CD4-positive, alpha-beta T cell (primary cell): ENCODE results near the gene ANKFN1. TPM values are rescaled to one million over a fixed set of nuclear protein-coding genes. Genes with fewer than 3 reads are reported as not detected.

Source experiments
- ATAC-seq: fragments of 200-7000 bp; cut with Tn5 transposase; one replicate; pipeline ENCODE4 v1.10.0; 2022; ENCODE audit warnings: mild to moderate bottlenecking; ENCODE audit not compliant: poor library complexity
- CTCF ChIA-PET: fragments of 350-600 bp; sonication (Branson Sonifier 250); formaldehyde crosslinking; loops from one replicate; lab custom pipeline; 2021; ENCODE audit warnings: antibody characterized with exemption, inconsistent platforms; lab: Charles Lee
- POLR2A ChIA-PET: fragments of 350-600 bp; sonication (Branson Sonifier 250); formaldehyde crosslinking; loops from one replicate; lab custom pipeline; 2021; ENCODE audit warnings: antibody characterized with exemption, inconsistent platforms; lab: Charles Lee
- DNase-seq, 14 experiments: peaks; one replicate each; pipeline ENCODE4 v3.0.0-alpha.2; 2013 to 2020; ENCODE audit warnings: mixed read lengths in 2 of 14
- H3K27ac ChIP-seq, 2 donors: one replicate each; pipeline versions ENCODE4 v1.5.1 to v1.7.0; 2013; ENCODE audit warnings: low read length in 2 of 2, low read depth in 1 of 2, mild to moderate bottlenecking in 1 of 2
- H3K27me3 ChIP-seq, 2 experiments: 1 replicate in 1 of 2; 2 replicates in 1 of 2; pipeline versions ENCODE4 v1.6.1 to v1.7.0; 2013; ENCODE audit warnings: low read length in 2 of 2, control low read depth in 1 of 2, mild to moderate bottlenecking in 1 of 2, moderate library complexity in 1 of 2; ENCODE audit not compliant: insufficient read depth in 2 of 2, control insufficient read depth in 1 of 2
- H3K36me3 ChIP-seq: one replicate; pipeline ENCODE4 v1.6.1; 2013; ENCODE audit warnings: low read length, control low read depth; ENCODE audit not compliant: insufficient read depth
- H3K4me1 ChIP-seq: one replicate; pipeline ENCODE4 v1.6.1; 2013; ENCODE audit warnings: low read length, control low read depth; ENCODE audit not compliant: insufficient read depth
- H3K4me3 ChIP-seq: one replicate; pipeline ENCODE4 v1.5.1; 2013; ENCODE audit warnings: mild to moderate bottlenecking, low read length, moderate library complexity
- H3K9me3 ChIP-seq, 2 experiments: 1 replicate in 1 of 2; 2 replicates in 1 of 2; pipeline versions ENCODE4 v1.6.1 to v1.7.0; 2013; ENCODE audit warnings: low read length in 2 of 2, mild to moderate bottlenecking in 2 of 2, control low read depth in 1 of 2, moderate library complexity in 1 of 2; ENCODE audit not compliant: control insufficient read depth in 1 of 2, insufficient read depth in 1 of 2
- H3K27ac Mint-ChIP-seq: one replicate; pipeline ENCODE4 v1.8.0; 2020; ENCODE audit warnings: mixed read lengths
- H3K27me3 Mint-ChIP-seq: one replicate; pipeline ENCODE4 v1.8.0; 2021; ENCODE audit warnings: mixed read lengths
- H3K36me3 Mint-ChIP-seq: one replicate; pipeline ENCODE4 v1.8.0; 2021; ENCODE audit warnings: low read depth, mixed read lengths
- H3K4me1 Mint-ChIP-seq: one replicate; pipeline ENCODE4 v1.8.0; 2021; ENCODE audit warnings: low read depth, mixed read lengths
- H3K4me3 Mint-ChIP-seq: one replicate; pipeline ENCODE4 v1.8.0; 2020; ENCODE audit warnings: mild to moderate bottlenecking, mixed read lengths
- H3K9me3 Mint-ChIP-seq: one replicate; pipeline ENCODE4 v1.8.0; 2020; ENCODE audit warnings: mixed read lengths
- intact Hi-C, 2 experiments: fragments of 100-400 bp; cut with DNase I in 1 of 2; cut with micrococcal nuclease in 1 of 2; formaldehyde crosslinking; loops; one replicate each; pipeline versions ENCODE4 v1.15.1 to v1.9.0; 2023 to 2025; cut with DNase I, micrococcal nuclease
- total RNA-seq, 174 experiments: library from RNA in 2 of 174; stranded (reverse) in 2 of 174; gene quantifications; one replicate each; pipeline ENCODE4 v1.2.3 and lab custom pipeline; 2021 to 2026
- TF ChIP-seq, protein P1 (sequence below): fragments of 200-600 bp; IDR thresholded peaks from one replicate; pipeline ENCODE4 v1.8.0; 2022; ENCODE audit warnings: antibody characterized with exemption, mild to moderate bottlenecking

Gene ANKFN1
- total RNA-seq, 2 experiments from 2014 or later, result not detected

DNA sequence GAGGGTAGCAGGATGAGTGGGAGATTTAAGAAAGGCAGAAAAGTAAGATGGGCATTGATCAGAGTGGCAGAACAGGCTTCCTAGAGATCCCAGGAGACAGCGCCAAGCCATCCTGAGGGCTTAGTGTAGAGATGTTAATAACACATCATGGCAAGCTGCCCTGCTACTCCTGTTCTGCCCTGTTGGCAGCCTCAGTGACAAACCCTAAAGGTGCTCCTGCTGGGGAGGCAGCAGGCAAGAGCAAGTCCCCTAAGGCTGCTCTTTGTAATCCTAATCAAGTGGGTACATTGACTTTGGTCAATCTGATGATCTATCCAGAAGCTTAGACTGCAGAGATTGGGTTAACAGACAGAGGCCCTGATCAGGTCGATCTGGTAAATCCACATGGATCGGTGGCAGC lies 16.3 kb downstream of the ANKFN1 start:
- H3K27ac Mint-ChIP-seq, result no peak overlapping the region
- H3K4me1 ChIP-seq, result no peaks in the 10 kb centered on the region

DNA sequence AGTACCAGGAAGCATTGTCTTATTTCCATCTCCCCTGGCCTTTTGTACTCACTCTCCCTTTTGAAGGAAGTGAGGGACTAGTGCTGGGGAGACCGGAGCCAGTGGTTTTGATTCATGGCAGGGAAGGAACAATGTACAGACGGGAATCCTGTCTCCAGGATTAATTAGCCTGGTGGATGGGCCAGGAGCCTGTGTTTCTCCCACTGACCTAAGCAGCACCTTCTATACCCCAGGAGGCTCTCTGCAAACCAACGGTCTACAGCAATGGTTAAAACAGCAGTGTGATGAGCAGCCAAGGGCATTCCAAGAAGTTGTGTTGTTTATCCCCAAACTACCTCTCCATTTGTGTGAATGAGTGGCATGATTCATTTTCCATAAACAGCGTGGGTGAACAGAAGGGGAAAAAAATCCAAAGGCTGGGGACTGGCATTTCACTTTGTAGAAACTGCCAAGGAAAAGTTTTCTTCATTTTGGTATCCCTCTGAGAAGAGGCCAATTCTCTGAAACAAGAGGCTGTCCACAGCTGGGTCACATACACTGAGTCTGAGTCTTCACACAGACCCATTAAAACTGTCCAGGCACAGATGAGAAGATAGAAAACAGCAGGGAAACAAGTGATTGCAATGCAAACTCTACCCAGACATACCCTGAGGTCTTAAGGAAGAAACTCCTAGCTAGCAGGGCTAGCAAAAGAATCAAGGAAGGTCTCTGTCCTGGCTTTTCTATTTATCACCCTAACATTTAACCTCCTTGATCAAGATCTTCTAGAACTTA lies 18.1 kb downstream of the ANKFN1 start:
- DNase-seq (no peak), ATAC-seq (no peak)
- Histone ChIP-seq H3K4me3 (no peak overlapping the region), H3K9me3 (no peaks in the 10 kb centered on the region), H3K27ac (no peak overlapping the region), H3K27me3 (no peaks in the 10 kb centered on the region), H3K4me1 (no peaks in the 10 kb centered on the region), H3K36me3 (no peaks in the 10 kb centered on the region)
- intact Hi-C loops, result no loop called here
- ChIA-PET CTCF (no interaction called here), POLR2A (no interaction called here)
- no peaks in the 10 kb centered on the region for H3K4me1 Mint-ChIP-seq
- TF ChIP-seq, protein P1, sequence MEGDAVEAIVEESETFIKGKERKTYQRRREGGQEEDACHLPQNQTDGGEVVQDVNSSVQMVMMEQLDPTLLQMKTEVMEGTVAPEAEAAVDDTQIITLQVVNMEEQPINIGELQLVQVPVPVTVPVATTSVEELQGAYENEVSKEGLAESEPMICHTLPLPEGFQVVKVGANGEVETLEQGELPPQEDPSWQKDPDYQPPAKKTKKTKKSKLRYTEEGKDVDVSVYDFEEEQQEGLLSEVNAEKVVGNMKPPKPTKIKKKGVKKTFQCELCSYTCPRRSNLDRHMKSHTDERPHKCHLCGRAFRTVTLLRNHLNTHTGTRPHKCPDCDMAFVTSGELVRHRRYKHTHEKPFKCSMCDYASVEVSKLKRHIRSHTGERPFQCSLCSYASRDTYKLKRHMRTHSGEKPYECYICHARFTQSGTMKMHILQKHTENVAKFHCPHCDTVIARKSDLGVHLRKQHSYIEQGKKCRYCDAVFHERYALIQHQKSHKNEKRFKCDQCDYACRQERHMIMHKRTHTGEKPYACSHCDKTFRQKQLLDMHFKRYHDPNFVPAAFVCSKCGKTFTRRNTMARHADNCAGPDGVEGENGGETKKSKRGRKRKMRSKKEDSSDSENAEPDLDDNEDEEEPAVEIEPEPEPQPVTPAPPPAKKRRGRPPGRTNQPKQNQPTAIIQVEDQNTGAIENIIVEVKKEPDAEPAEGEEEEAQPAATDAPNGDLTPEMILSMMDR, result no peak
- no peak overlapping the region for H3K27ac Mint-ChIP-seq
- no peaks in the 10 kb centered on the region for H3K36me3 Mint-ChIP-seq
- no peak overlapping the region for H3K4me3 Mint-ChIP-seq
- no peaks in the 10 kb centered on the region for H3K9me3 Mint-ChIP-seq
- H3K27me3 Mint-ChIP-seq, result no peaks in the 10 kb centered on the region

More for the DNA sequence above, 16.3 kb downstream of the ANKFN1 start:
- H3K9me3 ChIP-seq, result no peaks in the 10 kb centered on the region
- no peaks in the 10 kb centered on the region for H3K9me3 Mint-ChIP-seq
- H3K4me3 ChIP-seq, result no peak overlapping the region
- DNase-seq (no peak), ATAC-seq (no peak)
- intact Hi-C loops, result no loop called here
- ChIA-PET POLR2A (no interaction called here), CTCF (no interaction called here)
- no peaks in the 10 kb centered on the region for H3K4me1 Mint-ChIP-seq
- no peaks in the 10 kb centered on the region for H3K36me3 ChIP-seq
- no peak overlapping the region for H3K4me3 Mint-ChIP-seq
- H3K27me3 ChIP-seq, result no peaks in the 10 kb centered on the region
- TF ChIP-seq, protein P1, result no peak
- no peak overlapping the region for H3K27ac ChIP-seq
- H3K27me3 Mint-ChIP-seq, result no peaks in the 10 kb centered on the region
- H3K36me3 Mint-ChIP-seq, result no peaks in the 10 kb centered on the region

DNA sequence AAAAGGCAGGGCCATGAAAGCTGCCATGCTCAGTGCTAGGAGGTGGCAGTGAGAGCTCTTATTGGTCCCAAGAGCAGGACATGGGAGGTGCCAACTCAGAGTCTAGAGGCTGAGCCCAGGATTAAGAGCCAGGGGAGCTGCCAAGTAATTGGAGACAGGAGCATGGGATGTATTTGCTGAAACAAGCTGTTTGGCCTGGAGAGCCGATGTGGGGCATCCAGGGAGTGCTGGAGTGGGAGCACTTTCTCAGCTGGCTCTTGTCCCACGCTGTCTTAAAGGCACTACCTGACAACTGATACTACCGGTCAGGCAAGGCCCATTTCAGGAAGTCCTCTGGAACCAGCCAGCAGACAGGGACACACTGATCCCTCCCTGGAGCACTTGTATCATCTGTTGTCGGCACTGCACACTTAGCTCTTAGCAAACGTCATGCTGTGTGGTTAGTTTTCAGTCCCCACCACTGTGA lies 19.3 kb downstream of the ANKFN1 start:
- POLR2A ChIA-PET, result no interaction called here
- intact Hi-C loops, result no loop called here
- H3K27me3 Mint-ChIP-seq, result no peaks in the 10 kb centered on the region
- H3K9me3 Mint-ChIP-seq, result no peaks in the 10 kb centered on the region
- CTCF ChIA-PET, result interaction anchor here (0.6 kb wide), 1 partner anchor 202 kb away, joined by 3 read pairs; no protein-coding TSS in a partner anchor
- H3K27ac Mint-ChIP-seq, result no peak overlapping the region
- Histone ChIP-seq H3K36me3 (no peaks in the 10 kb centered on the region), H3K27ac (no peak overlapping the region), H3K4me1 (no peaks in the 10 kb centered on the region), H3K9me3 (no peaks in the 10 kb centered on the region), H3K27me3 (no peaks in the 10 kb centered on the region), H3K4me3 (no peak overlapping the region)
- TF ChIP-seq, protein P1, result no peak
- H3K4me3 Mint-ChIP-seq, result no peak overlapping the region
- H3K4me1 Mint-ChIP-seq, result no peaks in the 10 kb centered on the region
- no peaks in the 10 kb centered on the region for H3K36me3 Mint-ChIP-seq
- ATAC-seq (no peak), DNase-seq (no peak)
